Stomach (tissue), 9 donors: Measurements from ENCODE around the gene ITIH6. TPM values are rescaled to one million over a fixed set of nuclear protein-coding genes. Genes with fewer than 3 reads are reported as not detected.
"Not testable (repeated sequence)": the region's sequence is repeated elsewhere in the genome, so short reads cannot be mapped to it uniquely, and the experiment has no call there.

Source experiments
- DNase-seq, 2 donors: peaks; one replicate each; pipeline versions ENCODE4 v3.0.0 to v3.0.0-alpha.2; 2013 to 2019
- H3K27ac ChIP-seq, 5 donors: fragments of 200-600 bp in 4 of 5; sonication (generic) in 4 of 5; one replicate each; pipeline ENCODE4 v1.5.1; 2013 to 2019; ENCODE audit warnings: mild to moderate bottlenecking in 1 of 5, moderate library complexity in 1 of 5
- H3K27me3 ChIP-seq, 3 donors: fragments of 200-600 bp; sonication (generic); one replicate each; pipeline ENCODE4 v1.5.1; 2017 to 2019; ENCODE audit warnings: mixed run types in 1 of 3
- H3K36me3 ChIP-seq, 4 donors: fragments of 200-600 bp; sonication (generic); 1 replicate in 3 of 4; 2 replicates in 1 of 4; pipeline ENCODE4 v1.5.1; 2016 to 2019
- H3K4me1 ChIP-seq, 4 donors: fragments of 200-600 bp; sonication (generic); one replicate each; pipeline ENCODE4 v1.5.1; 2016 to 2019
- H3K4me3 ChIP-seq, 4 donors: fragments of 200-600 bp; sonication (generic) in 3 of 4; one replicate each; pipeline ENCODE4 v1.5.1; 2016 to 2019; ENCODE audit warnings: mild to moderate bottlenecking in 1 of 4
- H3K9me3 ChIP-seq, 4 donors: fragments of 200-600 bp; sonication (generic); one replicate each; pipeline ENCODE4 v1.5.1; 2016 to 2019
- EP300 ChIP-seq: sonication (generic); formaldehyde crosslinking; IDR thresholded peaks from one replicate; pipeline ENCODE4 v1.6.1; 2017; ENCODE audit warnings: antibody characterized with exemption
- POLR2A ChIP-seq, 4 donors: fragments of 450-650 bp; IDR thresholded peaks; one replicate each; pipeline ENCODE4 v1.6.1; 2016; ENCODE audit warnings: antibody characterized with exemption in 4 of 4, control low read depth in 2 of 4, mild to moderate bottlenecking in 1 of 4, moderate library complexity in 1 of 4
- POLR2AphosphoS5 ChIP-seq, 3 donors: sonication (generic); formaldehyde crosslinking; IDR thresholded peaks; one replicate each; pipeline ENCODE4 v1.6.1; 2016; ENCODE audit warnings: antibody characterized with exemption in 3 of 3
- WGBS, 5 donors: extraction: QIAGEN DNeasy Blood & Tissue Kit in 3 of 5; methylation state at CpG; one replicate each; pipeline versions ENCODE4 v1.1.5 to v1.1.7; 2013 to 2018; 5-methylcytosine and 5-hydroxymethylcytosine counted together
- intact Hi-C: fragments of 100-400 bp; cut with DNase I; formaldehyde crosslinking; loops from one replicate; pipeline ENCODE4 v1.15.1; 2023; ENCODE audit warnings: low total_unique reads
- polyA plus RNA-seq, 3 donors: library from polyadenylated mRNA; stranded (reverse); fragments of 200-250 nt; gene quantifications; one replicate each; pipeline ENCODE4 v1.2.3, GENCODE V29; 2013
- total RNA-seq, 5 donors: library from RNA; depleted of rRNA; stranded (reverse); fragments of >200 nt; gene quantifications; one replicate each; pipeline versions ENCODE4 v1.1.0 to v1.2.3, GENCODE V29; 2014 to 2016
- TF ChIP-seq, protein P1 (sequence below), 7 experiments: fragments of 450-650 bp in 4 of 7; fragments of 200-600 bp in 3 of 7; sonication (generic) in 3 of 7; IDR thresholded peaks; one replicate each; pipeline ENCODE4 v1.5.1; 2016 to 2019; ENCODE audit warnings: antibody characterized with exemption in 7 of 7, control low read depth in 2 of 7, mild to moderate bottlenecking in 1 of 7
- donor health status: healthy with polysubstance abuse.
- donor health status: Bipolar disorder and iron deficiency.
- donor health status: healthy.

ITIH6 gene
- total and polyA plus RNA-seq, 8 donors: not detected

DNA sequence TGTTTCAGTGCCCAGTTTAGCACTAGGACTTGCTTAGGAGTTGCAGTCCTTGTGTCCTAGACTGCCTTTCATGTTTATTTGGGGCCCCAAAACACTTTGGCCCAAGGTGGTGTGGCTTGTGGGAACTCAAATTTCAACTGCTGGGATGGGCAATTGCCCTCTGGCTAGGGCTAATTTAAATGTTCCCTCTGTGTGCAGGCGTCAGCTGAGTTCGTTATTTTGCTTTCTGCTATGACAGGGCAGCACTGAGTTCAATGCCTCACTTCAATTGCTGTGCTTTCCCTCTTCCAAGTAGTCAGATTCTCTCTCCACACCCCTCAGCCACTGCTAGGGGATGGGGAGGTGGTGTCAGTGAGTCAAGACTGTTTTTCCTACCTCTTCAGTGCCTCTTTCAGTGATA lies 51.1 kb downstream of the ITIH6 start:
- DNase-seq: no peak
- no peaks in the 10 kb centered on the region for H3K9me3 ChIP-seq
- intact Hi-C loops: no loop called here
- H3K4me1 ChIP-seq: no peaks in the 10 kb centered on the region
- H3K27ac ChIP-seq: no peak overlapping the region
- peaks cover 0 to 4% (median 0%) of the 10 kb centered on the region in 3 donors for H3K27me3 ChIP-seq
- WGBS, 5 donors: 35 to 93% (median 81%) methylated on average over 2 of the region's 2 CpGs
- H3K36me3 ChIP-seq: no peaks in the 10 kb centered on the region
- no peak overlapping the region for H3K4me3 ChIP-seq
- TF ChIP-seq, protein P1, sequence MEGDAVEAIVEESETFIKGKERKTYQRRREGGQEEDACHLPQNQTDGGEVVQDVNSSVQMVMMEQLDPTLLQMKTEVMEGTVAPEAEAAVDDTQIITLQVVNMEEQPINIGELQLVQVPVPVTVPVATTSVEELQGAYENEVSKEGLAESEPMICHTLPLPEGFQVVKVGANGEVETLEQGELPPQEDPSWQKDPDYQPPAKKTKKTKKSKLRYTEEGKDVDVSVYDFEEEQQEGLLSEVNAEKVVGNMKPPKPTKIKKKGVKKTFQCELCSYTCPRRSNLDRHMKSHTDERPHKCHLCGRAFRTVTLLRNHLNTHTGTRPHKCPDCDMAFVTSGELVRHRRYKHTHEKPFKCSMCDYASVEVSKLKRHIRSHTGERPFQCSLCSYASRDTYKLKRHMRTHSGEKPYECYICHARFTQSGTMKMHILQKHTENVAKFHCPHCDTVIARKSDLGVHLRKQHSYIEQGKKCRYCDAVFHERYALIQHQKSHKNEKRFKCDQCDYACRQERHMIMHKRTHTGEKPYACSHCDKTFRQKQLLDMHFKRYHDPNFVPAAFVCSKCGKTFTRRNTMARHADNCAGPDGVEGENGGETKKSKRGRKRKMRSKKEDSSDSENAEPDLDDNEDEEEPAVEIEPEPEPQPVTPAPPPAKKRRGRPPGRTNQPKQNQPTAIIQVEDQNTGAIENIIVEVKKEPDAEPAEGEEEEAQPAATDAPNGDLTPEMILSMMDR (IDR thresholded peaks at IDR 0.05): no peak
- TF ChIP-seq POLR2A (IDR thresholded peaks at IDR 0.05) (no peak), POLR2AphosphoS5 (IDR thresholded peaks at IDR 0.05) (no peak), EP300 (no peak)

DNA sequence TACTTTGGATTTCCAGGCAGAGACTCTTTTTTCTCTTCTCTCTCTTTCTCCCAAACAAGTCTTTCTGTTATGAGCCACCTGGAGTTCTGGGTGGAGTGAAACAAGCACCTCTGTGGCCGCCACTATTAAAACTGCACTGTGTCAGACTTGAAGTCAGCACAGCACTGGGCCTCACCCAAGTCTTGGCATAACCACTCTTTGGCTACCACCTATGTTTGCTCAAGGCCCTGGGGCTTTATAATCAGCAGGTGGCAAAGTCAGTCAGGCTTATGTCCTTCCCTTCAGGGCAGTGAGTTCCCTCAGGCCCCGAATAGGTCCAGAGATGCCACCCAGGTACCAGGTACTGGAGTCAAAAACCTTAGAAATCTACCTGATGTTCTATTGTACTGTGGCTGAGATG lies 52.4 kb downstream of the ITIH6 start:
- Histone ChIP-seq H3K27me3 (peaks cover 0 to 1% (median 0%) of the 10 kb centered on the region in 3 donors), H3K36me3 (no peaks in the 10 kb centered on the region), H3K4me1 (no peaks in the 10 kb centered on the region), H3K4me3 (no peak overlapping the region), H3K27ac (no peak overlapping the region), H3K9me3 (no peaks in the 10 kb centered on the region)
- intact Hi-C loops: no loop called here
- 33 to 54% (median 42%) methylated on average over 1 to 2 of the region's 2 CpGs for WGBS, 5 donors
- TF ChIP-seq EP300 (no peak), POLR2A (IDR thresholded peaks at IDR 0.05) (no peak), POLR2AphosphoS5 (IDR thresholded peaks at IDR 0.05) (no peak)
- TF ChIP-seq, protein P1 (IDR thresholded peaks at IDR 0.05): no peak
- peak in 1 of 2 donors; percentile 48 for DNase-seq

DNA sequence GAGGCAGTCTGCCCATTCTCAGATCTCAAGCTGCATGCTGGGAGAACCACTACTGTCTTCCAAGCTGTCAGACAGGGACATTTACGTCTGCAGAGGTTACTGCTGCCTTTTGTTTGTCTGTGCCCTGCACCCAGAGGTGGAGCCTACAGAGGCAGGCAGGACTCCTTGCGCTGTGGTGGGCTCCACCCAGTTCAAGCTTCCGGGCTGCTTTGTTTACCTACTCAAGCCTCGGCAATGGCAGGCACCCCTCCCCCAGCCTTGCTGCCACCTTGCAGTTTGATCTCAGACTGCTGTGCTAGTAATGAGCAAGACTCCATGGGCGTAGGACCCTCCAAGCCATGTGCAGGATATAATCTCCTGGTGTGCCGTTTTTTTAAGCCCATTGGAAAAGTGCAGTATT lies 59.5 kb downstream of the ITIH6 start:
- peaks cover 0 to 21% (median 5%) of the 10 kb centered on the region in 4 donors for H3K9me3 ChIP-seq
- intact Hi-C loops, H3K27ac ChIP-seq, H3K36me3 ChIP-seq, H3K27me3 ChIP-seq, H3K4me1 ChIP-seq, H3K4me3 ChIP-seq, DNase-seq: not testable (repeated sequence)
- WGBS, 5 donors: 52 to 83% (median 71%) methylated on average over 4 to 6 of the region's 6 CpGs

DNA sequence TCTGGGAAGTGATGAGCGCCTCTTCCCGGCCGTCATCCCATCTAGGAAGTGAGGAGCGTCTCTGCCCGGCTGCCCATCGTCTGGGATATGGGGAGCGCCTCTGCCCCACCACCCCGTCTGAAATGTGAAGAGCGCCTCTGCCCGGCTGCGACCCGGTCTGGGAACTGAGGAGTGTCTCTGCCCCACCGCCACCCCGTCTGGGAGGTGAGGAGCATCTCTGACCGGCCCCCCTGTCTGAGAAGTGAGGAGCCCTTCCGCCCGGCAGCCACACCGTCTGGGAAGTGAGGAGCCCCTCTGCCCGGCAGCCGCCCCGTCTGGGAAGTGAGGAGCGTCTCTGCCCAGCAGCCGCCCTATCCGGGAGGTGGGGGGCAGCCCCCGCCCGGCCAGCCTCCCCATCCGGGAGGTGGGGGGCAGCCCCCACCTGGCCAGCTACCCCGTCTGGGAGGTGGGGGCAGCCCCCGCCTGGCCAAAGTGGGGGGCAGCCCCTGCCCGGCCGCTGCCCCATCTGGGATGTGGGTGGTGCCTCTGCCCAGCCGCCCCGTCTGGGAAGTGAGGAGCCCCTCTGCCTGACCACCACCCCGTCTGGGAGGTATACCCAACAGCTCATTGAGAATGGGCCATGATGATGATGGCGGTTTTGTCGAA lies 61.6 kb downstream of the ITIH6 start:
- H3K4me3 ChIP-seq, H3K27ac ChIP-seq, H3K27me3 ChIP-seq, H3K36me3 ChIP-seq, intact Hi-C loops, H3K4me1 ChIP-seq, DNase-seq: not testable (repeated sequence)
- peaks cover 0 to 25% (median 5%) of the 10 kb centered on the region in 4 donors for H3K9me3 ChIP-seq
- WGBS, 5 donors: 89 to 100% (median 93%) methylated on average over 2 to 36 of the region's 36 CpGs

DNA sequence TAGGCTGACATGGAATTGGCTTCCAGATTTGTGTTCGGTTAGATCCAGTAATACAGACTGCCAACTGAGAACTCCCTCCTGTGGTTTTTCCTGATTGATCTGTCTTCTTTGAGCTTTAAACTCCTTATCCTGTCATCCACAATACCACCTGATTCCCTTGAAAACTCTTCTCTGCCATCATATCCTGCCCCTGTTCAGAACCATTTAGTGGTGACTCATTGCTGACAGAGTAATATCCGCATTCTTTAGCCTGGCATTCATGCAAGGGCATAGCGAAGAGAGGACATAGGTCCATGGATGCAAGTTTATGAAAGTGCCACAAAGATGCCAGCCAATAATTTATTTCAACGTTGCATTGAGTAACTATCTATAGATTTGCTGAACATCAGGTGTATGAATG lies 76.6 kb downstream of the ITIH6 start:
- no peaks in the 10 kb centered on the region for H3K9me3 ChIP-seq
- no peak overlapping the region for H3K4me3 ChIP-seq
- H3K27ac ChIP-seq: no peak overlapping the region
- intact Hi-C loops: no loop called here
- DNase-seq: no peak
- H3K27me3 ChIP-seq: peaks cover 0 to 4% (median 0%) of the 10 kb centered on the region in 3 donors
- H3K4me1 ChIP-seq: no peaks in the 10 kb centered on the region
- WGBS, 5 donors: 76 to 92% (median 79%) methylated on average over 3 to 4 of the region's 4 CpGs
- H3K36me3 ChIP-seq: no peaks in the 10 kb centered on the region
- no peak for TF ChIP-seq POLR2AphosphoS5 (IDR thresholded peaks at IDR 0.05)
- TF ChIP-seq, protein P1 (IDR thresholded peaks at IDR 0.05): no peak
- TF ChIP-seq POLR2A (IDR thresholded peaks at IDR 0.05): no peak
- no peak for TF ChIP-seq EP300
